HUES64 (cell line): ENCODE results near the gene LIPI.

Source experiments
- H3K27ac ChIP-seq: 2 replicates; pipeline ENCODE4 v1.7.0; 2013; ENCODE audit warnings: low read depth, low read length, inconsistent platforms
- H3K27me3 ChIP-seq: 2 replicates; pipeline ENCODE4 v1.6.1; 2013; ENCODE audit warnings: mild to moderate bottlenecking, low read length; ENCODE audit not compliant: insufficient read depth
- H3K36me3 ChIP-seq: 2 replicates; pipeline ENCODE4 v1.6.1; 2013; ENCODE audit warnings: mild to moderate bottlenecking, low read length; ENCODE audit not compliant: insufficient read depth
- H3K4me1 ChIP-seq: 2 replicates; pipeline ENCODE4 v1.6.1; 2013; ENCODE audit warnings: mild to moderate bottlenecking, low read length, moderate library complexity; ENCODE audit not compliant: insufficient read depth
- H3K4me3 ChIP-seq: 2 replicates; pipeline ENCODE4 v1.5.1; 2013; ENCODE audit warnings: mild to moderate bottlenecking, low read length, moderate library complexity
- H3K9ac ChIP-seq: 2 replicates; pipeline ENCODE4 v1.6.1; 2013; ENCODE audit warnings: mild to moderate bottlenecking, low read depth, low read length
- H3K9me3 ChIP-seq: 2 replicates; pipeline ENCODE4 v1.6.1; 2013; ENCODE audit warnings: low read depth, low read length; ENCODE audit not compliant: insufficient read depth
- WGBS: fragments of 150-250, 120-280 bp; methylation state at CpG from one replicate; pipeline ENCODE4 v1.1.7; 2013; ENCODE audit warnings: missing lambda C conversion rate; 5-methylcytosine and 5-hydroxymethylcytosine counted together

The LIPI gene

DNA sequence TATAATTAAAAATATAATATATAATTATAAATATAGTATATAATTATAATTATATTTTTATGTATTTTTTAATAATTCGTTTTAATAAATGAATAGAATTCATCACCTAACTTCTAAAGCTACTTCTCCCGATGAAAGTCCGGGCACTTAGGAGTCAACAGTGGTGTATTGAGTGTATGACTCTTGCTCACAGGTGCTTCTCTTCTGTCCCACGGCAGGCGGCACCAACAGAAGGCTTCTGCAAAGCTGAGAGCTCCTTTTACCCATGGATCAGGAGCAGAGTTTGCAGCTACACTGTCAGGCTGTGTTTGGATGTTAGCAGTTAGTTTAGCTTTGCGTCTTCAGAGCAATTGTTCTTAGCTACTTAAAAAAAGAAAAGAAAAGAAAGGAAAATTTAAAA, 122.4 kb downstream of the LIPI start:
- WGBS: 100% methylated on average over 2 of the region's 6 CpGs
- no peak overlapping the region for H3K27ac ChIP-seq
- H3K9me3 ChIP-seq: peaks cover 2% of the 10 kb centered on the region; the same call in 1 of the 2 replicates
- no peaks in the 10 kb centered on the region for H3K4me1 ChIP-seq
- H3K9ac ChIP-seq: no peak overlapping the region
- peaks cover 14% of the 10 kb centered on the region; the same call in 1 of the 2 replicates for H3K36me3 ChIP-seq
- H3K27me3 ChIP-seq: no peaks in the 10 kb centered on the region
- no peak overlapping the region for H3K4me3 ChIP-seq

DNA sequence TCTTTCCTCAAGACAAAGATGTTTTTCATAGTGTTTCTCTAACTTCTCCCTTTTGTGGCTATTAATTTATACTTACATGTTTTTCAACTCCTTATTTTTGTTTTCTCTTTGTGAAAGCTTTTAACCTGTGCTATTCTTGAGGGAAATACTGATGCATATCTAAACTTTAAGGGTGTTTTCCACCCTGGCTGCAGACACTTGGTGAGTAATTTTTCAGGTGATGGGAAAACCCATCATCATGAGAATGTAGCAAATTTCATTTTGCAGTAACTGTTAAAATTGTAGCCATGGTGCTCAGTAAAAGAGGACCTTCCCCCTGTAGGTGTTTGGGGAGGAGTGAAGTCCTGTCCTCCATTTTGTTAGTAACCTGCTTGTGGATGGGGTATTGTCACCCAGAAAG, 124.2 kb downstream of the LIPI start:
- Histone ChIP-seq H3K36me3 (peaks cover 8% of the 10 kb centered on the region; the same call in 1 of the 2 replicates), H3K4me3 (no peak overlapping the region), H3K27ac (no peak overlapping the region), H3K9me3 (peaks cover 5% of the 10 kb centered on the region; the same call in 1 of the 2 replicates), H3K27me3 (no peaks in the 10 kb centered on the region), H3K4me1 (no peaks in the 10 kb centered on the region), H3K9ac (no peak overlapping the region)

GRCh38 chr21:14084701-14085100, 126.1 kb downstream of the LIPI start:
- H3K27me3 ChIP-seq: no peaks in the 10 kb centered on the region
- H3K36me3 ChIP-seq: peaks cover 6% of the 10 kb centered on the region; the same call in 1 of the 2 replicates
- no peak overlapping the region for H3K4me3 ChIP-seq
- no peaks in the 10 kb centered on the region; the same call in 1 of the 2 replicates for H3K4me1 ChIP-seq
- H3K9me3 ChIP-seq: peaks cover 5% of the 10 kb centered on the region; the same call in 1 of the 2 replicates
- 97% methylated on average over 25 of the region's 25 CpGs for WGBS
- H3K27ac ChIP-seq: no peak overlapping the region
- no peak overlapping the region for H3K9ac ChIP-seq

DNA sequence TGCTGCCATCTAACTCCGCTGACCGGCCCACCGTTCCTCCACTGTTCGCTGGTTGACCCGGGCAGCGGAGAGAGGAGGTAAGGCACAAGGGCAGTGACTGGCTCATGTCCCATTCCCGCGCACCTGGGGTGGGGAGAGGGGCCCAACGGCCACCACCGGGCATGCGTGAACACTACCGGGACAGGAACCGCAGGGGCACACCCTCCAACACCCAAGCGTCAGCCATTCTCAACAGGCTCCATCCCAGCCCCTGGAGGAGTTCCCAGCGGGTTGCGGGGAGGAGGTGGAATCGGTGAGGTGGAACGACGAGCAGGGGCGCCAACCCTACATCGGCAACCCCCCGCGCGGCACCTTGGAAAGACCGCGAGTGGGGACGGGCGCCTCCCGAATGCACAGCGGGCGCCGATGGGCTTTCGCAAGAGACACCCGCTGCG, 126.7 kb downstream of the LIPI start:
- Histone ChIP-seq H3K27ac (no peak overlapping the region), H3K4me1 (no peaks in the 10 kb centered on the region; the same call in 1 of the 2 replicates), H3K9me3 (peaks cover 5% of the 10 kb centered on the region; the same call in 1 of the 2 replicates), H3K36me3 (peaks cover 6% of the 10 kb centered on the region; the same call in 1 of the 2 replicates), H3K27me3 (no peaks in the 10 kb centered on the region), H3K9ac (no peak overlapping the region), H3K4me3 (no peak overlapping the region)
- 97% methylated on average over 35 of the region's 35 CpGs for WGBS

GRCh38 chr21:14080764-14081096, 130.0 kb downstream of the LIPI start:
- H3K9me3 ChIP-seq: peaks cover 5% of the 10 kb centered on the region; the same call in 1 of the 2 replicates
- H3K27ac ChIP-seq: no peak overlapping the region
- no peak overlapping the region for H3K4me3 ChIP-seq
- no peaks in the 10 kb centered on the region for H3K27me3 ChIP-seq
- WGBS: 91% methylated on average over 3 of the region's 3 CpGs
- H3K4me1 ChIP-seq: no peaks in the 10 kb centered on the region; the same call in 1 of the 2 replicates
- H3K9ac ChIP-seq: no peak overlapping the region
- H3K36me3 ChIP-seq: peaks cover 6% of the 10 kb centered on the region; the same call in 1 of the 2 replicates

- no peak overlapping the region for H3K9ac ChIP-seq
- H3K4me1 ChIP-seq: no peaks in the 10 kb centered on the region; the same call in 1 of the 2 replicates
- H3K27ac ChIP-seq: peak overlapping the region; percentile 35
- no peaks in the 10 kb centered on the region for H3K27me3 ChIP-seq
- H3K4me3 ChIP-seq: no peak overlapping the region
- peaks cover 8% of the 10 kb centered on the region; the same call in 1 of the 2 replicates for H3K9me3 ChIP-seq
- H3K36me3 ChIP-seq: peaks cover 6% of the 10 kb centered on the region; the same call in 1 of the 2 replicates
- WGBS: 89% methylated on average over 26 of the region's 26 CpGs
These were observed 130.6 kb downstream of the LIPI start for GRCh38 chr21:14080040-14080763.

DNA sequence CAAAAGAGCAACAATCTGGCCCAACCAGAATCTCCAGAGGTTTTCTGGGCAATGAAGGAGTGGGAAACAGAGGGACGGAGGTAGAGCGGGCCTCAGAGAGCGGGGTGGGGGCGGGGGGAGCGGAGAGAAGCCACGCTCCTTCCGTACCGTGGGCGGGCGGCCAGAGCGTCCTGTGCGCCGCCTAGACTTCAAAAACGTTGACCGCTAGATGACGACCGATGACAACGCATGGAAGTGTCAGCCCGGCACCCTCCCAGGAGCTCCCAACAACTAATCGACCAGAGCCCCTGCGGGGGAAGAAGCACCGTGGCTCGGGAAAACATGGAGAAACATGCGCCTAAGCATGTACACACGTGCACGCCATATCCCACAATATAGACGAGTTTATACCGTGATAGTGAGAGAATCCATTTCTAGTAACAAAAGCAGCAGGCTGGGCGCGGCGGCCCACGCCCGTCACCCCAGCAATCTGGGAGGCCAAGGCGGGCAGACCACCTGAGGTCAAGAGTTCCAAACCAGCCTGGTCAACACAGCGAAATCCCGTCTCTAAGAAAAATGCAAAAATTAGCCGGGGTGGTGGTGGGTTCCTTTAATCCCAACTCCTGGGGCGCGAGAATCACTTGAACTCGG, 131.9 kb downstream of the LIPI start:
- 96% methylated on average over 40 of the region's 40 CpGs for WGBS
- Histone ChIP-seq H3K27me3 (no peaks in the 10 kb centered on the region), H3K4me3 (no peak overlapping the region), H3K9me3 (peaks cover 10% of the 10 kb centered on the region; the same call in 1 of the 2 replicates), H3K27ac (no peak overlapping the region), H3K4me1 (no peaks in the 10 kb centered on the region; the same call in 1 of the 2 replicates), H3K9ac (no peak overlapping the region), H3K36me3 (peaks cover 2% of the 10 kb centered on the region; the same call in 1 of the 2 replicates)

DNA sequence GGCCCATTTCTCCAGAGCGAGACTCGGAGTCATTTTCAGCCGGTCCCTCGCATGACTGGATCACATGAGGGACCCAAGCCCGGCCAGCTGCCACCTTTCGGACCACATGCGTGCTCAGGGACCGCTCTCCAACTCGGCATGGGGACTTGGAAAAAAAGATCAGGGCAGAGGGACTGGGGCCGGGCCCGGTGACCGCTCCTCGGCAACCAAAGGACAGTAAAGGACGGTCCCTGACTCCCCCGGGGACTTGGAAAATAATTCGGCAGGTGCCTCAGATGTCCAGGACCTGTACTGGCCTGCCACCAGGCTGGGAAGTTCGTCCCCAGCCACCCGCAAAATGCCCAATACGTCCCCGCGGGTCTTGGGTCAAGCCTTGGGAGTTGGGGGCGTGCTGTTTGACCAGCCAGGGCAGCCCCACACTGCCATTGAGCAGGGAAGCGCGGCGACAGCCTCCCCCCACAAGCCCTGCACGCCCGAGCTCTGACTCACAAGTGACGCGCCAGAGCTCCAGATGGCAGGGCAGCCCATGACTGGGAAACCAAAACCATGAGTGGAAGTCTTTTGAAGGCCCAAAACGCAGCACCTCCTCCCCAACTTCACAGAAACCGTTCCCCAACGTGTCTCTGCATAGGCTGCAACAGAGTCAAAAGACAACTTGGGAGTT, 134.5 kb downstream of the LIPI start:
- Histone ChIP-seq H3K4me3 (no peak overlapping the region), H3K27me3 (no peaks in the 10 kb centered on the region), H3K36me3 (no peaks in the 10 kb centered on the region), H3K9me3 (peaks cover 8% of the 10 kb centered on the region; the same call in 1 of the 2 replicates), H3K9ac (no peak overlapping the region), H3K27ac (no peak overlapping the region), H3K4me1 (no peaks in the 10 kb centered on the region; the same call in 1 of the 2 replicates)
- WGBS: 91% methylated on average over 30 of the region's 32 CpGs

DNA sequence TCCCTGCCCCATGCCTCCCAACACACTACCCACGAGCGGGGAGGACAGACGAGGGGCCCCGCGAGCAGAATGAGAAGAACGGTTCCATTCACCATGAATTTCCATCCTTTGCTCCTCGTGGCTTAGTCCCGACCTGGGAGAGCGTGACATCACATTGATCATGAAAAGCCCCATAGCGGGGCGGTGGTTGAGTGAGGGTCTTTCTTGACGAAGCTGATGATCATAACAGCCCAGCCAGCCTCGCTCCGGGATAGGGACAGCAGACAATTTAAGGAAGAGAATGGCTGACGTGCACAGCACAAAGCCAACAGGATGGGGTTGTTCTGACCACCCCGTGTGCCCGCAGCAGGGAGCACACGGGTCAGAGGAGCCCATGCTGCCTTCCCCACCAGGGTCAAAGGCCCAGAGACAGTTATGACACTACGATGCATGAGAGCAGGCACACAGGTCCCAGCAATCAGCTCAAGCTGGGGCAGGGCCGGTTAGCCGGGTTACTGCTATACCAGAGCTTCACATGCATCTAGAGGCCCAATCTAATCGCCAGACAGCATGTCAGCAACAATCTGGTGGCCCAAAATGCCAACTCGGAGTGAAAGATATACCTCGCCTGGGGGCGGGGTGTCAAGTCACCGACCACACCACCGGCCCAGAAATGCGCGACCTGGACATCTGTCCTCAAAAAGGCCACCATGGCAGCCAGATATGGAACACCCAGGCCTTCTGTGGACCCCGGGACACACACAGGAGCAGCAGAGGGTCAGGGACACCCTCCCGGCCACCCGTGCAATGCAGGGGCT, 135.2 kb downstream of the LIPI start:
- Histone ChIP-seq H3K36me3 (no peaks in the 10 kb centered on the region), H3K9ac (no peak overlapping the region), H3K9me3 (peaks cover 8% of the 10 kb centered on the region; the same call in 1 of the 2 replicates), H3K27ac (no peak overlapping the region), H3K4me1 (no peaks in the 10 kb centered on the region), H3K4me3 (no peak overlapping the region), H3K27me3 (no peaks in the 10 kb centered on the region)
- 94% methylated on average over 32 of the region's 32 CpGs for WGBS

DNA sequence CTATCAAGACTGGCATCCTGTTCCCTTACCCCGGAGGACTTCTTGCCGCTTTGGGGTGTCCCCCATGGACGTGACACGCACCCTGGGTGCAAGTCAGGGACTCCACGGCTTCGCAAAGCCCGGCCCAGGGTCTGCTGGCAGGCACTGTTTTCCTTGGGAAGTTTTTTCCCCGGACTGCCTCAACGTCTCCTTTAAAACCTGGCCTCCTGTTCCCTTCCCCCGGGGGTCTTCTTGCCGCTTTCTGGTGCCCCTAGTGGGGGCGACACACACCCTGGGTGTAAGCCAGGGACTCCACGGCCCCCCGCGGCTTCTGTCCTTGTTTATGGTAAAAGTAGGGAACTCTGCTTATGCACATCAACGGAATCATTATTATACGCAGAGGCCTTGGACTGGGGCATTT, 136.6 kb downstream of the LIPI start:
- WGBS: 97% methylated on average over 17 of the region's 17 CpGs

More for the DNA sequence above, 136.6 kb downstream of the LIPI start:
- H3K36me3 ChIP-seq: no peaks in the 10 kb centered on the region
- H3K9me3 ChIP-seq: peaks cover 8% of the 10 kb centered on the region; the same call in 1 of the 2 replicates
- H3K27ac ChIP-seq: no peak overlapping the region
- no peak overlapping the region for H3K4me3 ChIP-seq
- no peaks in the 10 kb centered on the region for H3K27me3 ChIP-seq
- no peak overlapping the region for H3K9ac ChIP-seq
- no peaks in the 10 kb centered on the region for H3K4me1 ChIP-seq
